Uterus (tissue), 4 donors: Measurements from ENCODE around the gene ARID1B. TPM values are rescaled to one million over a fixed set of nuclear protein-coding genes. Genes with fewer than 3 reads are reported as not detected.

ENCODE experiments used
- DNase-seq, 2 donors: peaks; one replicate each; pipeline ENCODE4 v3.0.0-alpha.2; 2019 to 2020
- H3K27ac ChIP-seq, 2 donors: fragments of 200-600 bp; sonication (generic); 1 replicate in 1 of 2; 2 replicates in 1 of 2; pipeline ENCODE4 v1.5.1; 2016 to 2018
- H3K27me3 ChIP-seq, 2 donors: fragments of 200-600 bp; sonication (generic); one replicate each; pipeline ENCODE4 v1.5.1; 2018 to 2019; ENCODE audit warnings: control low read depth in 1 of 2
- H3K36me3 ChIP-seq, 2 donors: fragments of 200-600 bp; sonication (generic); one replicate each; pipeline ENCODE4 v1.5.1; 2019; ENCODE audit warnings: control low read depth in 1 of 2
- H3K4me1 ChIP-seq, 2 donors: fragments of 200-600 bp; sonication (generic); one replicate each; pipeline ENCODE4 v1.5.1; 2018 to 2019; ENCODE audit warnings: control low read depth in 1 of 2
- H3K4me3 ChIP-seq, 2 donors: fragments of 200-600 bp; sonication (generic); 1 replicate in 1 of 2; 2 replicates in 1 of 2; pipeline ENCODE4 v1.5.1; 2018 to 2019; ENCODE audit warnings: mild to moderate bottlenecking in 1 of 2
- H3K9me3 ChIP-seq, 2 donors: fragments of 200-600 bp; sonication (generic); one replicate each; pipeline ENCODE4 v1.5.1; 2019; ENCODE audit warnings: control low read depth in 1 of 2
- POLR2A ChIP-seq, 2 donors: fragments of 450-650 bp; IDR thresholded peaks; one replicate each; pipeline ENCODE4 v1.6.1; 2016; ENCODE audit warnings: antibody characterized with exemption in 2 of 2, mild to moderate bottlenecking in 1 of 2, moderate library complexity in 1 of 2
- intact Hi-C: fragments of 100-400 bp; cut with DNase I; formaldehyde crosslinking; loops from one replicate; pipeline ENCODE4 v1.15.1; 2023; ENCODE audit warnings: low total_unique reads
- total RNA-seq, 4 donors: library from RNA; depleted of rRNA in 3 of 4; stranded (reverse); fragments of >200 nt in 3 of 4; gene quantifications; one replicate each; pipeline versions ENCODE4 v1.1.0 to v1.2.4, GENCODE V29; 2014 to 2023
- TF ChIP-seq, protein P1 (sequence below), 4 experiments: fragments of 200-600 bp in 2 of 4; fragments of 450-650 bp in 2 of 4; sonication (generic) in 2 of 4; IDR thresholded peaks; one replicate each; pipeline ENCODE4 v1.5.1; 2016 to 2019; ENCODE audit warnings: antibody characterized with exemption in 4 of 4, mild to moderate bottlenecking in 2 of 4, moderate library complexity in 1 of 4
- donor health status: DM: yes; HTN: yes; CAD: no.

ARID1B gene
- total RNA-seq, 4 donors from 2014 or later = 63.8 to 198 (median 125) TPM

DNA sequence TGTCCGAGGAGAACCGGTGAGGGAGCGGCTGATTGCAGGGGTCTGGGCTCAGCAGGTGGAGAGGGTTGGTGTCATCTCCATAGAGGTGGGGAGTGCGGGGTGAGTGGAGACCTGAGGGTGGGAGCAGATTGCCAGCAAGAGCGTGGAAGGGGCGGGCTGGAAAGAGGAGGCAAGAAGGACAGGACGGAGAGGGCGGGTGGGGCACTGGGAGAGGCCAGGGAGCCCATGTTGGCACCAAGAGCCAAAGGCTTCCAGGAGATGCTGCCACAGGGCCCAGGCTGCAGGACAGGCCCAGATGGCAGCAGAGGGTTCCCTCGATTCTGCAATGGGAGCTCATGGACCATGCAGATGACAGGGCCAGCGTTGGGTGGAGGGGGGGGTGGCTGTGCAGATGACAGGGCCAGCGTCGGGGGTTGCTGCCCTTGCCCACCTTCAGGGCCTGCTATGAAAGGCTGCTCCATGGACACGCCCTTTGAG lies 440.8 kb downstream of the ARID1B start:
- Histone ChIP-seq H3K4me3 (no peak overlapping the region), H3K9me3 (no peaks in the 10 kb centered on the region), H3K4me1 (no peaks in the 10 kb centered on the region), H3K27me3 (no peaks in the 10 kb centered on the region), H3K27ac (no peak overlapping the region), H3K36me3 (no peaks in the 10 kb centered on the region)
- TF ChIP-seq, protein P1, sequence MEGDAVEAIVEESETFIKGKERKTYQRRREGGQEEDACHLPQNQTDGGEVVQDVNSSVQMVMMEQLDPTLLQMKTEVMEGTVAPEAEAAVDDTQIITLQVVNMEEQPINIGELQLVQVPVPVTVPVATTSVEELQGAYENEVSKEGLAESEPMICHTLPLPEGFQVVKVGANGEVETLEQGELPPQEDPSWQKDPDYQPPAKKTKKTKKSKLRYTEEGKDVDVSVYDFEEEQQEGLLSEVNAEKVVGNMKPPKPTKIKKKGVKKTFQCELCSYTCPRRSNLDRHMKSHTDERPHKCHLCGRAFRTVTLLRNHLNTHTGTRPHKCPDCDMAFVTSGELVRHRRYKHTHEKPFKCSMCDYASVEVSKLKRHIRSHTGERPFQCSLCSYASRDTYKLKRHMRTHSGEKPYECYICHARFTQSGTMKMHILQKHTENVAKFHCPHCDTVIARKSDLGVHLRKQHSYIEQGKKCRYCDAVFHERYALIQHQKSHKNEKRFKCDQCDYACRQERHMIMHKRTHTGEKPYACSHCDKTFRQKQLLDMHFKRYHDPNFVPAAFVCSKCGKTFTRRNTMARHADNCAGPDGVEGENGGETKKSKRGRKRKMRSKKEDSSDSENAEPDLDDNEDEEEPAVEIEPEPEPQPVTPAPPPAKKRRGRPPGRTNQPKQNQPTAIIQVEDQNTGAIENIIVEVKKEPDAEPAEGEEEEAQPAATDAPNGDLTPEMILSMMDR (IDR thresholded peaks at IDR 0.05) = no peak
- TF ChIP-seq POLR2A (IDR thresholded peaks at IDR 0.05) = no peak
- intact Hi-C loops = no loop called here
- peak in 1 of 2 donors; percentile 11 for DNase-seq

DNA sequence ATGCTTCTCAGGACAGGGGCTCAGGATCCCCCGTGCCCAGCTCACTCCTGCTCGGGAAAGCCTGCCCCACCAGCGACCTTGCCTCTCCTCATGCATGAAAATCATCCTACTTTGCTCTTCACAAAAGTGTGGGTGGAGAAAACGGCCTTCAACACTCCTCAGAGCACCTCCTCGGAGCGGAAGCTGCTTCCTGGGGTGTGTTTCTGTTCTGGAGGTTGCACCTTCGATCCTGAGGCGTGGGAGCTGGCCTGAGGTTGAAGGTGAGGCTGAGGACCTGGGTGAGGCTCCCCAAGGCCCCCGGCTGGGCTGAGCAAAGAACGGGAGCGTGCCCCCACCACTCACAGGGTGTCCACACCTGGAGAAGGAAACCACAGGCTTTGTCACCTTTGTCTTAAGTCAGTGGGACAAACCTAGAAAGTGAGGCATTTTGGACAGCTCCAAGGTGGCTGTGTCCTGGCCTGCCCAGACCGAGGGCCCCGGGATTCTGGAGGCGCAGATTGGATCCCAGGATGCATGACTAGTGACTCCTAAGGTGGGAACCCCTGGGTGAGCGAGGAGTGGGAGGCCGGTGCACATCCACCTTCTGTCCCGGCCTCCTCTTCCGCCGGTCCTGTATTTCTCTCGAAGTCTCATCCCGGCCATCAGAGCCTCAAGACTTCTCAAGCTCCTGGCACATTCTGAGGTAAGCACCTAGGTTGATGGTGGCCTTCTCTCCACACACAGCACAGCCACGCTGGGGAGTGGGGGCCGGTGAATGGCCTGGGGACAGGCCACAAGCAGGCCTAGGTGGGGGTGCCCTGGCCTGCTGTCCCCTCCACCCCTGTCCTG lies 441.4 kb downstream of the ARID1B start:
- Histone ChIP-seq H3K4me1 (no peaks in the 10 kb centered on the region), H3K27me3 (no peaks in the 10 kb centered on the region), H3K36me3 (no peaks in the 10 kb centered on the region), H3K27ac (no peak overlapping the region), H3K9me3 (no peaks in the 10 kb centered on the region), H3K4me3 (no peak overlapping the region)
- intact Hi-C loops = no loop called here
- peak in 1 of 2 donors; percentile 12 for DNase-seq
- TF ChIP-seq, protein P1 (IDR thresholded peaks at IDR 0.05) = no peak
- TF ChIP-seq POLR2A (IDR thresholded peaks at IDR 0.05) = no peak

DNA sequence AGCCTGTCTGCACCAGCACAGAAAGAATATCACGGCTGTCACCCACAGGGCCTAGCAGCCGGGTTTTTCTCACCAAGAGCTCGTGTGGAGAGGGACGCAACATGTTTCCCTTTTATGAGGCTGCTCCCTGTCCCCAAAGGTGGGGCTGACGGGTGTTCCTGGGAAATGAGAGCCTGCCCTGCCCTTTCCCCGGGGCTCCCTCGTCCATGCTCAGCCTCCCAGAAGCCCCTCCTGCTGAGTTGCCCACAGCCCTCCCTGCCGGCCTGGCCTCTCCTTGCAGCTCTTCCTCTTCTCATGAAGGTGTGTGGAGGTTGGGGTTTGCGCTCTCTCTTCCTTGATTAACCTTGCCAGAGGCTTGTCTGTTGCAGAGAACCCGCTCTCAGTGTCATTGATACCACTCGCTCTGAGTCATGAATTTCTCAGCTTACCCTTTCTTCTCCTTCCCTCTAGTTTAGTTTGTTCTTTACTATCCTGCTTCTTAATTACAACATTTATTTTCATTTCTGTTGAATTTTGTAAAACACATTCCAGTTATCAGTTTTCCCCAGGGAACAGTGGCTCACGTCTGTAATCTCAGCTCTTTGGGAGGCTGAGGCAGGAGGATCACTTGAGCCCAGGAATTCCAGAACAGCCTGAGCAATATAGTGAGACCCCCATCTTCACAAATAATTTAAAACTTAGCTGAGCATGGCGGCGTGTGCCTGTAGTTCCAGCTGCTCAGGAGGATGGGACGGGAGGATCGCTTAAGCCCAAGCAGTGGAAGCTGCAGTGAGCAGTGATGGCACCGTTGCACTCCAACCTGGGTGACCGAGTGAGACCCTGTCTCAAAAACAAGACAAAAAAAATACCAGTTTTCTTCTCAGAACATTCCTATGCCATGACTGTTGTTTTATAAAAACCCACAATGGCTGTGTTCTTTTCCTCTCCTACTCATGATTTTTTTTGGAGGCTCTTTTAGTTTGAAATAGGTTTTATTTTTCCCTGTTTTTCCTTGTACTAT lies 442.3 kb downstream of the ARID1B start:
- Histone ChIP-seq H3K27me3 (no peaks in the 10 kb centered on the region), H3K27ac (no peak overlapping the region), H3K4me3 (no peak overlapping the region), H3K36me3 (no peaks in the 10 kb centered on the region), H3K4me1 (no peaks in the 10 kb centered on the region), H3K9me3 (no peaks in the 10 kb centered on the region)
- DNase-seq = peak in 1 of 2 donors; percentile 11
- intact Hi-C loops = no loop called here
- TF ChIP-seq, protein P1 (IDR thresholded peaks at IDR 0.05) = no peak
- TF ChIP-seq POLR2A (IDR thresholded peaks at IDR 0.05) = no peak

DNA sequence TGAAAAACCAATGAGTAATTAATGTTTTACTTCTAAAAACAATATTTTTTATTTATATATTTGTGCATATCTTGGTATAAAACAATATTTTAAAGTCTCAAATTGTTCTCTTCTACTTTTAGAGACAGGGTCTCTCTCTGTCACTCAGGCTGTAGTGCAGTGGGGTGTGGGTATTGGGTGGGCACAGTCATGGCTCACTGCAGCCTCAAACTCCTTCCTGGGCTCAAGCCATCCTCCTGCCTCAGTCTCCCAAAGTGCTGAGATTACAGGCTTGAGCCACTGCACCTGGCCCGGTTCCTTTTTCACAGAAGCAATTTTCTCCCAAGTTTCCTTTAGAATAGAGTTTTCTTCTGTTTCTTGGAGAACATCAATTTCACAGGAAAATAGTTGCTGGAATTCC lies 443.3 kb downstream of the ARID1B start:
- H3K36me3 ChIP-seq = no peaks in the 10 kb centered on the region
- no peaks in the 10 kb centered on the region for H3K27me3 ChIP-seq
- TF ChIP-seq, protein P1 (IDR thresholded peaks at IDR 0.05) = no peak
- TF ChIP-seq POLR2A (IDR thresholded peaks at IDR 0.05) = no peak
- no peak overlapping the region for H3K4me3 ChIP-seq
- intact Hi-C loops = no loop called here
- H3K4me1 ChIP-seq = peaks cover 4 to 7% of the 10 kb centered on the region in 2 donors
- no peak overlapping the region for H3K27ac ChIP-seq
- no peak for DNase-seq
- H3K9me3 ChIP-seq = no peaks in the 10 kb centered on the region
